Measurements from ENCODE around the gene OTOG. TPM values are rescaled to one million over a fixed set of nuclear protein-coding genes. Genes with fewer than 3 reads are reported as not detected.

The OTOG gene
- total RNA-seq, 1 donor from 2014 or later: not detected

DNA sequence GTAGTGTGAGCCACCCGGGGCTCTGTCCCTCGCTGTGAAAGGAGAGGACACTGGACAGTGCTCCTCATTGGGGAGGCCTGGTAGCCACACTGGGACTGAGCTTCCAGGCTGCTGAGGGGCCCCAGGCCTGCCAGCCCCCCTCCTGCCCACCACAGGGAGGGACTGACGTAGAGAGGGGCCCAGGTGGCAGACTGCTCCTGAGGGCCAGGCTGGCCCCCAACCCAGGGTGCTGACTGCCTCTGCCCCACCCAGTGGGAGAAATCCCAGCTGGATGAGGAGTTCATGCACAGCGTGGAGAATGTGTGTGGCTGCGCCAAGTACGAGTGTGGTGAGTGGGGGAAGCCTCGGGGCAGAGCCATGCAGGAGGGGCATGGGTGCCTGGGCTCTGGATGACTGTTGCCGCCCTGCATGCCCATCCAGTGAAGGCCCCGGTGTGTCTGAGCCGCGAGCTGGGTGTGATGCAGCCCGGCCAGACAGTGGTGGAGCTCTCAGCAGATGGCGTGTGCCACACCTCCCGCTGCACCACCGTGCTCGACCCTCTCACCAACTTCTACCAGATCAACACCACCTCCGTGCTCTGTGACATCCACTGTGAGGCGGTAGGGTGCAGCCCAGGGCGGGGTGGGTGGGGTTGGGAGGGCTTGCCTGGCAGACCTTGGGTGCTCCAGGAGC is 93.6 kb downstream of the OTOG start:
- H3K36me3 ChIP-seq: no peaks in the 10 kb centered on the region
- no peaks in the 10 kb centered on the region for H3K9me3 ChIP-seq (replicated peaks)
- TF ChIP-seq, protein P1, sequence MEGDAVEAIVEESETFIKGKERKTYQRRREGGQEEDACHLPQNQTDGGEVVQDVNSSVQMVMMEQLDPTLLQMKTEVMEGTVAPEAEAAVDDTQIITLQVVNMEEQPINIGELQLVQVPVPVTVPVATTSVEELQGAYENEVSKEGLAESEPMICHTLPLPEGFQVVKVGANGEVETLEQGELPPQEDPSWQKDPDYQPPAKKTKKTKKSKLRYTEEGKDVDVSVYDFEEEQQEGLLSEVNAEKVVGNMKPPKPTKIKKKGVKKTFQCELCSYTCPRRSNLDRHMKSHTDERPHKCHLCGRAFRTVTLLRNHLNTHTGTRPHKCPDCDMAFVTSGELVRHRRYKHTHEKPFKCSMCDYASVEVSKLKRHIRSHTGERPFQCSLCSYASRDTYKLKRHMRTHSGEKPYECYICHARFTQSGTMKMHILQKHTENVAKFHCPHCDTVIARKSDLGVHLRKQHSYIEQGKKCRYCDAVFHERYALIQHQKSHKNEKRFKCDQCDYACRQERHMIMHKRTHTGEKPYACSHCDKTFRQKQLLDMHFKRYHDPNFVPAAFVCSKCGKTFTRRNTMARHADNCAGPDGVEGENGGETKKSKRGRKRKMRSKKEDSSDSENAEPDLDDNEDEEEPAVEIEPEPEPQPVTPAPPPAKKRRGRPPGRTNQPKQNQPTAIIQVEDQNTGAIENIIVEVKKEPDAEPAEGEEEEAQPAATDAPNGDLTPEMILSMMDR (IDR thresholded peaks at IDR 0.05; ENCODE audit: borderline replicate concordance): no peak
- H3K27ac ChIP-seq (replicated peaks): no peak overlapping the region
- DNase-seq: no peak
- H3K4me3 ChIP-seq: no peak overlapping the region
- intact Hi-C loops (cut with micrococcal nuclease): no loop called here
- no peaks in the 10 kb centered on the region for H3K4me1 ChIP-seq
- H3K27me3 ChIP-seq (ENCODE audit: low read depth): peaks cover 8% of the 10 kb centered on the region

DNA sequence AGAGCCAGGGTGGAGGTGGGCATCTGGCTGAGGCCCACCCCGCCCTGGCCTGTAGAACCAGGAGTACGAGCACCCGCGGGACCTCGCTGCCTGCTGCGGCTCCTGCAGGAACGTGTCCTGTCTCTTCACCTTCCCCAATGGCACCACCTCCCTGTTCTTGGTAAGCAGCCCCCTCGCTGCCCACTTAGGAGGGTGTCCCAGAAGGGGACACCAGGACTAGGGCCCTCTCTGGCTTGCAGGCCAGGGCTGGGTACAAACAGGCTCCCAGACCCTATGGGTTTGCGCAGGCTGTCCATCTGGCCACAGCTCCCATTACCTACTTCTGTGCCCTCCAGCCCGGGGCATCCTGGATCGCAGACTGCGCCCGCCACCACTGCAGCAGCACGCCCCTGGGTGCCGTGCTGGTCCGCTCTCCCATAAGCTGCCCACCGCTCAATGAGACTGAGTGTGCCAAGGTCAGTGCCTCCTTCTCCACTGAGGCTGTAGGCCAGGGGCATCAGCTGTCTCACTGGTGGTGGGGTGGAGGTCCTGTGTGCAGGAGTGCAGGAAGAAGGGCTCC is 94.8 kb downstream of the OTOG start:
- Histone ChIP-seq H3K4me1 (no peaks in the 10 kb centered on the region), H3K27me3 (ENCODE audit: low read depth) (peaks cover 18% of the 10 kb centered on the region), H3K27ac (replicated peaks) (no peak overlapping the region), H3K9me3 (replicated peaks) (no peaks in the 10 kb centered on the region), H3K36me3 (no peaks in the 10 kb centered on the region), H3K4me3 (no peak overlapping the region)
- no peak for DNase-seq
- intact Hi-C loops (cut with micrococcal nuclease): no loop called here
- TF ChIP-seq, protein P1 (IDR thresholded peaks at IDR 0.05; ENCODE audit: borderline replicate concordance): no peak

DNA sequence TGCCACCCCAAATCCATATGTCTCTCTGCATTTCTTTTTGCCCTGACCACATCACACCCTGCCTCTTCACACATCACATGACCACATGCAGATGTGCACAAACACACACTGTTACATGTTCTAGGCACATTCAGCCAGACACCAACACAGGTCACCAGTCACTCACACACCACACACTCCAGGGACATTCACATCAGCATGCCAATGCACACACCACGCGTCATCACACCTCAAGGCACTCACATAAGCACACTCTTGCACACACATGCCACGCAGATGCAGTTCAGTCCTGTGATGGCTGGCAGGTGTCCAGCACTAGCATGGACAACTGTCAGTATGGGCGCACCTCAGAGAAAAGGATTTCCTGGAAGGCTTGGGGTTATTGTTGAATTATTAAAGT is 95.3 kb downstream of the OTOG start:
- no peak overlapping the region for H3K4me3 ChIP-seq
- no peak for DNase-seq
- H3K27ac ChIP-seq (replicated peaks): no peak overlapping the region
- intact Hi-C loops (cut with micrococcal nuclease): no loop called here
- TF ChIP-seq, protein P1 (IDR thresholded peaks at IDR 0.05; ENCODE audit: borderline replicate concordance): no peak
- no peaks in the 10 kb centered on the region for H3K4me1 ChIP-seq
- H3K27me3 ChIP-seq (ENCODE audit: low read depth): peaks cover 21% of the 10 kb centered on the region
- H3K36me3 ChIP-seq: no peaks in the 10 kb centered on the region
- H3K9me3 ChIP-seq (replicated peaks): peaks cover under 1% of the 10 kb centered on the region

DNA sequence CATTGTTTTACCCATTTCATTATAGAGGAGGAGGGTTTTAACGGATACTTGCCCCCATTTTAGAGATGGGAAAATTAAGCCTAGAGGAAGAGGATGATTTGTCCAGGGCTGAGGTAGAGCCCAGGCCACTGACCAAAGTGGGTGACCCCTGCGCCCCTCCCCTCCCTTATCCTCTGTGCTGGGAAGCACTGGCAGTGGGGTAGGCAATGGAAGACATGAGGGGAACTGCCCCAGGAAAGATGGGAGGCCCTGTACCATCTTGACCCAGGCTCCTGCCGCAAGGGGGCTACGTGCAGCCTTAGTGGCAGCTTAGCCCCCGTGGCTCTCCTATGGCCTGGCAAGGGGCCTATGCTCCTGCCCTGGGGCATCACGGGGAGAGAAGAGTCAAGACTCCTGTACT is 95.9 kb downstream of the OTOG start:
- Histone ChIP-seq H3K27me3 (ENCODE audit: low read depth) (peaks cover 27% of the 10 kb centered on the region), H3K4me1 (no peaks in the 10 kb centered on the region), H3K36me3 (no peaks in the 10 kb centered on the region), H3K27ac (replicated peaks) (no peak overlapping the region), H3K4me3 (no peak overlapping the region), H3K9me3 (replicated peaks) (peaks cover 7% of the 10 kb centered on the region)
- TF ChIP-seq, protein P1 (IDR thresholded peaks at IDR 0.05; ENCODE audit: borderline replicate concordance): no peak
- intact Hi-C loops (cut with micrococcal nuclease): no loop called here
- DNase-seq: no peak

DNA sequence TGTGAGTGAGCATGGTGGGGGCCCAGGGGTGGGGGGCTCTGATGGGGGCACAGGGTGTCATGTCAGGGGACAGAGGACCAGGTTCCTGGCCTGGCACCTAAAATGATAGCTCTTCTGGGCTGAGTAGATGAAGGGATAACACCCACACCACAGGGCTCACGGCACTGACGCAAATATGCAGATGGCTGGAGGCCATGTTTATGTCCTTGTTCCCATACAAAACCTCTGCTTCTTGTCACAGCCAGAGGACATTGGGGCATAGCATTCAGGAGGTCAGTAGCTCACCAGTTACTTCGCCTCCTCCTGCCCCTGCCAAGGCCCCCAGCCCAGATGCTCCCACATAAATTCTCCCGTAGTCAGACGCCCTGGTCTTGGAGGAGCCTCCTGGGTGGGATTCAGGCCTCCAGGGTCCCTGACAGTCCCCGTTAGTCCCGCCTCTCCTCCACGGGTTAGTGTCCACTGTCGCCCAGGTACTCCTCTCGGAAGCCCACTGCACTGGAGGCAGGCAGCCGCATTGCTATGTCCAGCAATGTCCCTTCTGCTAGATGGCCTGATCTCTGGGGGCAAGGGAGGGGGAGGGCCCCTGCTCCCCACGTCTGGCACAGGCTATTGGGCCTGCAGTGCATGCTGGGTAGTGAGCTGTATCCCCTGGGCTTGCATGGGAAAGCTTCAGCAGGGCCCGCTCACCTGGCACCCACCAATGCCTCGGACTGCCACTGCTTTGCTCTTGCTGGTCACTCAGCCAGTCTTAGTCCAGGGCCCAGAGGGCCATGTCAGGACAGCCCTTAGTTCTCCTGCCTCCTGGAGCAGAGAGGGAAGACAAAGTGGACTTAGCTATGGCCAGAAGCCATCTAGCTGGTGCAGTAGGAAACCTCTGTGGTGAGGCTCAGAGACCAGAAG is 96.7 kb downstream of the OTOG start:
- intact Hi-C loops (cut with micrococcal nuclease): no loop called here
- no peaks in the 10 kb centered on the region for H3K4me1 ChIP-seq
- H3K4me3 ChIP-seq: no peak overlapping the region
- H3K27ac ChIP-seq (replicated peaks): no peak overlapping the region
- TF ChIP-seq, protein P1 (IDR thresholded peaks at IDR 0.05; ENCODE audit: borderline replicate concordance): no peak
- no peak for DNase-seq
- H3K27me3 ChIP-seq (ENCODE audit: low read depth): peaks cover 35% of the 10 kb centered on the region
- H3K36me3 ChIP-seq: no peaks in the 10 kb centered on the region
- H3K9me3 ChIP-seq (replicated peaks): peaks cover 12% of the 10 kb centered on the region

All from left ventricle myocardium inferior (tissue), 1 donor.